ENCODE data around the gene LARP4B. TPM values are rescaled to one million over a fixed set of nuclear protein-coding genes. Genes with fewer than 3 reads are reported as not detected.

Gene LARP4B
- total and polyA plus RNA-seq, 2 of the 13 experiments (the other 11 are each of a cell fraction or from before 2014, with no cell fraction given): 19.5 to 30.2 TPM

- TF ChIP-seq, protein P1, sequence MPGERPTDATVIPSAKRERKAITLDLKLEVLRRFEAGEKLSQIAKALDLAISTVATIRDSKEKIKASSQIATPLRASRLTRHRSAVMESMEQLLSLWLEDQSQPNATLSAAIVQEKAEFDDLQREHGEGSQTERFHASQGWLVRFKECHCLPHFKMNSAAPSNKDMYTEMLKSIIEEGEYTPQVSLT (CRISPR knock-in tag; IDR thresholded peaks at IDR 0.05; ENCODE audit: borderline replicate concordance, low read depth): no peak
- TF ChIP-seq ZNF878 (CRISPR knock-in tag; IDR thresholded peaks at IDR 0.05) (no peak), NR3C1 (CRISPR knock-in tag; IDR thresholded peaks at IDR 0.05) (no peak), HCFC1 (IDR thresholded peaks at IDR 0.05; ENCODE audit: low read depth, low read length) (no peak), SOX13 (IDR thresholded peaks at IDR 0.05) (peak; percentile 39; the same call in 1 of the 2 replicates), SOX13 (CRISPR knock-in tag; conservative IDR thresholded peaks at IDR 0.05 in 1 of 2, IDR thresholded peaks at IDR 0.05 in 1 of 2) (peak in 1 of 2 experiments; percentile 73; a peak in 2 of 4 replicates), RFX1 (IDR thresholded peaks at IDR 0.05) (no peak), MEIS2 (CRISPR knock-in tag; IDR thresholded peaks at IDR 0.05) (no peak), CCAR2 (optimal IDR thresholded peaks at IDR 0.05; ENCODE audit: low read depth, low read length) (no peak), NONO (IDR thresholded peaks at IDR 0.05) (no peak), NONO (CRISPR knock-in tag; conservative IDR thresholded peaks at IDR 0.05) (peak; percentile 54; the same call in 1 of the 2 replicates), PTBP1 (IDR thresholded peaks at IDR 0.05; ENCODE audit: low read depth, low read length, poor library complexity, severe bottlenecking) (no peak), SSRP1 (CRISPR knock-in tag; IDR thresholded peaks at IDR 0.05) (no peak), TSC22D2 (CRISPR knock-in tag; IDR thresholded peaks at IDR 0.05; ENCODE audit: borderline replicate concordance) (no peak), NAIF1 (CRISPR knock-in tag; IDR thresholded peaks at IDR 0.05; ENCODE audit: borderline replicate concordance) (no peak), NFRKB (IDR thresholded peaks at IDR 0.05) (no peak), ATF5 (CRISPR knock-in tag; IDR thresholded peaks at IDR 0.05; ENCODE audit: low read depth) (no peak), ZNF180 (CRISPR knock-in tag; IDR thresholded peaks at IDR 0.05; ENCODE audit: borderline replicate concordance, low read depth) (no peak)
- TF ChIP-seq, protein P2, sequence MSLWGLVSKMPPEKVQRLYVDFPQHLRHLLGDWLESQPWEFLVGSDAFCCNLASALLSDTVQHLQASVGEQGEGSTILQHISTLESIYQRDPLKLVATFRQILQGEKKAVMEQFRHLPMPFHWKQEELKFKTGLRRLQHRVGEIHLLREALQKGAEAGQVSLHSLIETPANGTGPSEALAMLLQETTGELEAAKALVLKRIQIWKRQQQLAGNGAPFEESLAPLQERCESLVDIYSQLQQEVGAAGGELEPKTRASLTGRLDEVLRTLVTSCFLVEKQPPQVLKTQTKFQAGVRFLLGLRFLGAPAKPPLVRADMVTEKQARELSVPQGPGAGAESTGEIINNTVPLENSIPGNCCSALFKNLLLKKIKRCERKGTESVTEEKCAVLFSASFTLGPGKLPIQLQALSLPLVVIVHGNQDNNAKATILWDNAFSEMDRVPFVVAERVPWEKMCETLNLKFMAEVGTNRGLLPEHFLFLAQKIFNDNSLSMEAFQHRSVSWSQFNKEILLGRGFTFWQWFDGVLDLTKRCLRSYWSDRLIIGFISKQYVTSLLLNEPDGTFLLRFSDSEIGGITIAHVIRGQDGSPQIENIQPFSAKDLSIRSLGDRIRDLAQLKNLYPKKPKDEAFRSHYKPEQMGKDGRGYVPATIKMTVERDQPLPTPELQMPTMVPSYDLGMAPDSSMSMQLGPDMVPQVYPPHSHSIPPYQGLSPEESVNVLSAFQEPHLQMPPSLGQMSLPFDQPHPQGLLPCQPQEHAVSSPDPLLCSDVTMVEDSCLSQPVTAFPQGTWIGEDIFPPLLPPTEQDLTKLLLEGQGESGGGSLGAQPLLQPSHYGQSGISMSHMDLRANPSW (CRISPR knock-in tag; IDR thresholded peaks at IDR 0.05; ENCODE audit: borderline replicate concordance): no peak
- TF ChIP-seq, protein P3, sequence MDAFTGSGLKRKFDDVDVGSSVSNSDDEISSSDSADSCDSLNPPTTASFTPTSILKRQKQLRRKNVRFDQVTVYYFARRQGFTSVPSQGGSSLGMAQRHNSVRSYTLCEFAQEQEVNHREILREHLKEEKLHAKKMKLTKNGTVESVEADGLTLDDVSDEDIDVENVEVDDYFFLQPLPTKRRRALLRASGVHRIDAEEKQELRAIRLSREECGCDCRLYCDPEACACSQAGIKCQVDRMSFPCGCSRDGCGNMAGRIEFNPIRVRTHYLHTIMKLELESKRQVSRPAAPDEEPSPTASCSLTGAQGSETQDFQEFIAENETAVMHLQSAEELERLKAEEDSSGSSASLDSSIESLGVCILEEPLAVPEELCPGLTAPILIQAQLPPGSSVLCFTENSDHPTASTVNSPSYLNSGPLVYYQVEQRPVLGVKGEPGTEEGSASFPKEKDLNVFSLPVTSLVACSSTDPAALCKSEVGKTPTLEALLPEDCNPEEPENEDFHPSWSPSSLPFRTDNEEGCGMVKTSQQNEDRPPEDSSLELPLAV (CRISPR knock-in tag; conservative IDR thresholded peaks at IDR 0.05; ENCODE audit: low read depth): no peak
- TF ChIP-seq, protein P4, sequence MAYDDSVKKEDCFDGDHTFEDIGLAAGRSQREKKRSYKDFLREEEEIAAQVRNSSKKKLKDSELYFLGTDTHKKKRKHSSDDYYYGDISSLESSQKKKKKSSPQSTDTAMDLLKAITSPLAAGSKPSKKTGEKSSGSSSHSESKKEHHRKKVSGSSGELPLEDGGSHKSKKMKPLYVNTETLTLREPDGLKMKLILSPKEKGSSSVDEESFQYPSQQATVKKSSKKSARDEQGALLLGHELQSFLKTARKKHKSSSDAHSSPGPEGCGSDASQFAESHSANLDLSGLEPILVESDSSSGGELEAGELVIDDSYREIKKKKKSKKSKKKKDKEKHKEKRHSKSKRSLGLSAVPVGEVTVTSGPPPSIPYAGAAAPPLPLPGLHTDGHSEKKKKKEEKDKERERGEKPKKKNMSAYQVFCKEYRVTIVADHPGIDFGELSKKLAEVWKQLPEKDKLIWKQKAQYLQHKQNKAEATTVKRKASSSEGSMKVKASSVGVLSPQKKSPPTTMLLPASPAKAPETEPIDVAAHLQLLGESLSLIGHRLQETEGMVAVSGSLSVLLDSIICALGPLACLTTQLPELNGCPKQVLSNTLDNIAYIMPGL (CRISPR knock-in tag; IDR thresholded peaks at IDR 0.05; ENCODE audit: borderline replicate concordance in 1 of 2, low read depth in 1 of 2): peak in 1 of 2 experiments; percentile 61; a peak in 1 of 4 replicates
- TF ChIP-seq, protein P5, sequence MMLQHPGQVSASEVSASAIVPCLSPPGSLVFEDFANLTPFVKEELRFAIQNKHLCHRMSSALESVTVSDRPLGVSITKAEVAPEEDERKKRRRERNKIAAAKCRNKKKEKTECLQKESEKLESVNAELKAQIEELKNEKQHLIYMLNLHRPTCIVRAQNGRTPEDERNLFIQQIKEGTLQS (CRISPR knock-in tag; IDR thresholded peaks at IDR 0.05): peak; percentile 82
Observed at GRCh38 chr10:974038-974784, 42.7 kb upstream of the LARP4B start (continued).
